ENCODE measurements around the gene BRCA1. TPM values are rescaled to one million over a fixed set of nuclear protein-coding genes. Genes with fewer than 3 reads are reported as not detected.
A peak's percentile ranks its signal among the peaks of the same experiment; 100 is the strongest.
"Not testable (repeated sequence)": the region's sequence is repeated elsewhere in the genome, so short reads cannot be mapped to it uniquely, and the experiment has no call there.

BRCA1 gene
- polyA plus RNA-seq, 1 donor: 24.3 TPM

- no peak for DNase-seq
Observed at GRCh38 chr17:43070257-43070656, 54.9 kb downstream of the BRCA1 start.

- DNase-seq: no peak
Observed at GRCh38 chr17:43069368-43069898, 55.7 kb downstream of the BRCA1 start.

GRCh38 chr17:43068570-43069367 lies 56.4 kb downstream of the BRCA1 start:
- DNase-seq: no peak

GRCh38 chr17:43062984-43063638 lies 62.1 kb downstream of the BRCA1 start:
- no peak for DNase-seq

- DNase-seq: no peak
Observed at GRCh38 chr17:43056051-43056450, 69.1 kb downstream of the BRCA1 start.

- not testable (repeated sequence) for DNase-seq
Observed at GRCh38 chr17:43053008-43053407, 72.2 kb downstream of the BRCA1 start.

GRCh38 chr17:43051969-43052368 lies 73.2 kb downstream of the BRCA1 start:
- DNase-seq: no peak

GRCh38 chr17:43044024-43044423 lies 81.1 kb downstream of the BRCA1 start:
- no peak for DNase-seq

- DNase-seq: no peak
Observed at GRCh38 chr17:43043307-43043706, 81.9 kb downstream of the BRCA1 start.

GRCh38 chr17:43042025-43042628 lies 83.0 kb downstream of the BRCA1 start:
- no peak for DNase-seq

- no peak for DNase-seq
Observed at GRCh38 chr17:43040655-43041054, 84.5 kb downstream of the BRCA1 start.

- DNase-seq: no peak
Observed at GRCh38 chr17:43039646-43040045, 85.5 kb downstream of the BRCA1 start.

GRCh38 chr17:43034894-43035293 lies 90.3 kb downstream of the BRCA1 start:
- no peak for DNase-seq

GRCh38 chr17:43033948-43034881 lies 90.9 kb downstream of the BRCA1 start:
- DNase-seq: peak; percentile 34

GRCh38 chr17:43031666-43032065 lies 93.5 kb downstream of the BRCA1 start:
- DNase-seq: no peak

- no peak for DNase-seq
Observed at GRCh38 chr17:43030137-43030767, 94.9 kb downstream of the BRCA1 start.

GRCh38 chr17:43028221-43028861 lies 96.8 kb downstream of the BRCA1 start:
- no peak for DNase-seq

GRCh38 chr17:43027091-43028032 lies 97.8 kb downstream of the BRCA1 start:
- no peak for DNase-seq

GRCh38 chr17:43026595-43026994 lies 98.6 kb downstream of the BRCA1 start:
- peak; percentile 35 for DNase-seq
